Activated CD8-positive, alpha-beta T cell treated with anti-CD3 and anti-CD28 coated beads, Interleukin-2, amount 10 ng/mL, durations not matched to agents 7 days and 5 days (primary cell): Measurements from ENCODE around the gene BRD2. TPM values are rescaled to one million over a fixed set of nuclear protein-coding genes. Genes with fewer than 3 reads are reported as not detected.

Experiments
- ATAC-seq: fragments of 150-1000 bp; cut with Tn5 transposase; one replicate; pipeline ENCODE4 v1.10.0; 2021; ENCODE audit warnings: moderate library complexity
- CTCF ChIA-PET: fragments of 350-600 bp; sonication (Branson Sonifier 250); formaldehyde crosslinking; loops from one replicate; lab custom pipeline; 2021; ENCODE audit warnings: antibody characterized with exemption; lab: Charles Lee
- POLR2A ChIA-PET: fragments of 350-600 bp; sonication (Branson Sonifier 250); formaldehyde crosslinking; loops from one replicate; lab custom pipeline; 2021; ENCODE audit warnings: antibody characterized with exemption; lab: Charles Lee
- DNase-seq: peaks from one replicate; pipeline ENCODE4 v3.0.0-alpha.2; 2020
- H3K27ac Mint-ChIP-seq: one replicate; pipeline ENCODE4 v1.8.0; 2021; ENCODE audit warnings: mild to moderate bottlenecking, mixed read lengths
- H3K27me3 Mint-ChIP-seq: one replicate; pipeline ENCODE4 v1.8.0; 2021; ENCODE audit warnings: low read depth, mixed read lengths
- H3K36me3 Mint-ChIP-seq: one replicate; pipeline ENCODE4 v1.8.0; 2021; ENCODE audit warnings: low read depth, mixed read lengths
- H3K4me1 Mint-ChIP-seq: one replicate; pipeline ENCODE4 v1.8.0; 2021; ENCODE audit warnings: low read depth, mixed read lengths
- H3K4me3 Mint-ChIP-seq: one replicate; pipeline ENCODE4 v1.8.0; 2021; ENCODE audit warnings: mild to moderate bottlenecking, mixed read lengths
- H3K9me3 Mint-ChIP-seq: one replicate; pipeline ENCODE4 v1.8.0; 2022; ENCODE audit warnings: mixed read lengths; ENCODE audit not compliant: insufficient read depth
- total RNA-seq, 2 experiments: library from RNA; stranded (reverse); gene quantifications; one replicate each; pipeline ENCODE4 v1.2.3, GENCODE V29; 2021

BRD2 gene
- total RNA-seq, 2 experiments from 2014 or later, result 299 to 313 TPM

DNA sequence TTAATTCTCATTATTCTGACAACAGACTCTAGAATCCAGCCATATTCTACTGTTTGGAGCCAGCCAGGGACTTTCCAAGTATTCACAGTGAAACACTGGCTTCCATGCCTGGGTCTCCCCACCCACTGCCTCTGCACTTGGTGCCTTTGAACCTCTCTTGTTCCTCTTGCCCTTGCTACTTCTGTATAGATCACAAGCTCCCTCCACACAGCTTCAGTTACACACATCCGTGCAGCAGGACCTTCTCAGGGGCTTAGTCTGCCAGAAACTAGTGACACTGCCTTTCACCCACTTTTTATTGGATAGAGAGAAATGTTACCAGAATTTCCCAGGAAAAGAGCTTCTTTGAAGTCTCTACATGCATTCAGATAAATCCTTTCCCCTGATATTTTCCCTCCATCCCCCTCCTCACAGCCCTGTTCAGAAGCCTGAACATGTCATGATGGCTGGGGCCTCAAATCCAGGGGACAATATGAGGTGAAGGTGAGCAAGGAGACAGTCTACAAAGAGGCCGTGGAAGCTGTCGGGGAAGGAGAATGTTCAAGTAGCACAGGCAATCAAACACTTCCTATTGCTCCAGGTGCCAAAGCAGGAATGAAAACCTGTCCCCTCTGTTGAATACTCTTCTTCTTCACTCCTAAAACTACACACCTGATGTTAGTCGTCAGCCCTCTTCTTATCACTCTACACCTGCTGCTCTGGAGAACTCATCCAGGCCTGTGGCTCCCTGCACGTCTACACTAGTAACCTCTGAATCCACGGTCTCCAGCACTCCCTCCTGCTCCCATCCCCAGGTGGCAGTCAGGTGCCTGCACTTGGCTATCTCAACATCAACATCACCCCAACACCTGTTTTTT, 61.2 kb downstream of the BRD2 start:
- Mint-ChIP-seq H3K9me3 (peaks cover 2% of the 10 kb centered on the region), H3K36me3 (no peaks in the 10 kb centered on the region), H3K27me3 (peaks cover 24% of the 10 kb centered on the region), H3K27ac (peak overlapping the region; percentile 3), H3K4me1 (peaks cover 17% of the 10 kb centered on the region), H3K4me3 (no peak overlapping the region)
- ChIA-PET POLR2A (interaction anchor here (1.0 kb wide), 1 partner anchor 46 kb away, joined by 3 read pairs; the partner anchor contains the start of gene HLA-DPB1), CTCF (interaction anchor here (1.0 to 1.7 kb wide), 4 partner anchors 11 to 29 kb away, joined by 3 to 8 read pairs (median 6); no protein-coding TSS in a partner anchor)
- peak; percentile 64 for ATAC-seq
- DNase-seq, result no peak

- peaks cover 8% of the 10 kb centered on the region for H3K9me3 Mint-ChIP-seq
- no peak for ATAC-seq
- CTCF ChIA-PET, result interaction anchor here (1.6 to 1.7 kb wide), 2 partner anchors 12 to 16 kb away, joined by 6 to 8 read pairs; no protein-coding TSS in a partner anchor
Observed at GRCh38 chr6:33030245-33030644, 61.9 kb downstream of the BRD2 start.

More at GRCh38 chr6:33030245-33030644, 61.9 kb downstream of the BRD2 start:
- POLR2A ChIA-PET, result no interaction called here
- H3K36me3 Mint-ChIP-seq, result no peaks in the 10 kb centered on the region
- H3K4me1 Mint-ChIP-seq, result peaks cover 17% of the 10 kb centered on the region
- peaks cover 28% of the 10 kb centered on the region for H3K27me3 Mint-ChIP-seq
- DNase-seq, result no peak
- no peak overlapping the region for H3K27ac Mint-ChIP-seq
- H3K4me3 Mint-ChIP-seq, result no peak overlapping the region

Other genes with a start within 250 kb of the BRD2 start
- not detected for gene HLA-DQA2, start 227.2 kb upstream of the BRD2 start, total RNA-seq
- under 1 TPM in 1 of 2 experiments, not detected in 1; 0.32 TPM for gene HLA-DQB2, start 205.1 kb upstream of the BRD2 start, total RNA-seq
- 10 to 100 TPM; 15.6 to 17.0 TPM for gene HLA-DOB, start 151.6 kb upstream of the BRD2 start, total RNA-seq
- gene TAP2, start 129.9 kb upstream of the BRD2 start, total RNA-seq, result 100 to 1,000 TPM; 145 to 159 TPM
- 100 to 1,000 TPM; 385 to 397 TPM for gene PSMB8, start 124.5 kb upstream of the BRD2 start, total RNA-seq
- 100 to 1,000 TPM; 319 to 328 TPM for gene TAP1, start 114.9 kb upstream of the BRD2 start, total RNA-seq
- 100 to 1,000 TPM; 319 to 325 TPM for gene PSMB9, start 114.4 kb upstream of the BRD2 start, total RNA-seq
- gene HLA-DMB, start 27.6 kb upstream of the BRD2 start, total RNA-seq, result 10 to 100 TPM; 14.4 to 14.7 TPM
- 10 to 100 TPM; 28.6 to 30.5 TPM for gene HLA-DMA, start 15.5 kb upstream of the BRD2 start, total RNA-seq
- 1 to 10 TPM; 3.3 to 4.2 TPM for gene HLA-DOA, start 41.0 kb downstream of the BRD2 start, total RNA-seq
- 10 to 100 TPM; 39.1 to 40.0 TPM for gene HLA-DPA1, start 105.1 kb downstream of the BRD2 start, total RNA-seq
- 10 to 100 TPM; 21.0 to 22.8 TPM for gene HLA-DPB1, start 107.4 kb downstream of the BRD2 start, total RNA-seq
- gene COL11A2, start 223.9 kb downstream of the BRD2 start, total RNA-seq, result under 1 TPM; 0.71 to 0.83 TPM
- 10 to 100 TPM; 33.5 to 34.5 TPM for gene RXRB, start 232.1 kb downstream of the BRD2 start, total RNA-seq
- gene SLC39A7, start 232.3 kb downstream of the BRD2 start, total RNA-seq, result 10 to 100 TPM; 45.6 to 50.8 TPM
- 10 to 100 TPM; 13.9 to 14.1 TPM for gene HSD17B8, start 236.1 kb downstream of the BRD2 start, total RNA-seq
- gene RING1, start 239.9 kb downstream of the BRD2 start, total RNA-seq, result 10 to 100 TPM; 39.8 to 44.6 TPM